ENCODE measurements around the gene MYOCOS. TPM values are rescaled to one million over a fixed set of nuclear protein-coding genes. Genes with fewer than 3 reads are reported as not detected.

Gene MYOCOS
- total RNA-seq, 2 donors from 2014 or later, result not detected

- Histone ChIP-seq H3K27me3 (no peaks in the 10 kb centered on the region), H3K4me1 (peaks cover 0 to 12% of the 10 kb centered on the region in 2 donors), H3K4me3 (no peak overlapping the region), H3K36me3 (no peaks in the 10 kb centered on the region), H3K27ac (no peak overlapping the region), H3K9me3 (no peaks in the 10 kb centered on the region)
- TF ChIP-seq CTCF (IDR thresholded peaks at IDR 0.05), result no peak
- DNase-seq (ENCODE audit: low spot score), result no peak
Observed at GRCh38 chr1:171641076-171641864, 19.2 kb downstream of the MYOCOS start.

- TF ChIP-seq CTCF (IDR thresholded peaks at IDR 0.05), result no peak
- H3K9me3 ChIP-seq, result no peaks in the 10 kb centered on the region
- no peak for DNase-seq (ENCODE audit: low spot score)
- no peaks in the 10 kb centered on the region for H3K36me3 ChIP-seq
- peaks cover 0 to 12% of the 10 kb centered on the region in 2 donors for H3K4me1 ChIP-seq
- H3K27ac ChIP-seq, result no peak overlapping the region
- no peak overlapping the region for H3K4me3 ChIP-seq
- no peaks in the 10 kb centered on the region for H3K27me3 ChIP-seq
Observed at GRCh38 chr1:171642197-171642596, 20.2 kb downstream of the MYOCOS start.

- TF ChIP-seq CTCF (IDR thresholded peaks at IDR 0.05), result no peak
- H3K9me3 ChIP-seq, result no peaks in the 10 kb centered on the region
- no peaks in the 10 kb centered on the region for H3K36me3 ChIP-seq
- no peak for DNase-seq (ENCODE audit: low spot score)
- H3K4me3 ChIP-seq, result no peak overlapping the region
- H3K27ac ChIP-seq, result no peak overlapping the region
- H3K27me3 ChIP-seq, result no peaks in the 10 kb centered on the region
- H3K4me1 ChIP-seq, result peaks cover 0 to 12% of the 10 kb centered on the region in 2 donors
Observed at GRCh38 chr1:171643156-171643555, 21.1 kb downstream of the MYOCOS start.

- H3K27me3 ChIP-seq, result no peaks in the 10 kb centered on the region
- peak; percentile 72 to 87 for TF ChIP-seq CTCF (IDR thresholded peaks at IDR 0.05)
- no peak overlapping the region for H3K4me3 ChIP-seq
- peak overlapping the region; percentile 49 to 77 for H3K27ac ChIP-seq
- no peaks in the 10 kb centered on the region for H3K9me3 ChIP-seq
- no peaks in the 10 kb centered on the region for H3K36me3 ChIP-seq
- H3K4me1 ChIP-seq, result peaks cover 0 to 12% of the 10 kb centered on the region in 2 donors
- DNase-seq (ENCODE audit: low spot score), result peak; percentile 91
Observed at GRCh38 chr1:171644805-171645483, 22.9 kb downstream of the MYOCOS start.

- H3K4me1 ChIP-seq, result peaks cover 0 to 12% of the 10 kb centered on the region in 2 donors
Observed at GRCh38 chr1:171645553-171646248, 23.7 kb downstream of the MYOCOS start.

More at GRCh38 chr1:171645553-171646248, 23.7 kb downstream of the MYOCOS start:
- no peak overlapping the region for H3K4me3 ChIP-seq
- peak overlapping the region; percentile 49 to 77 for H3K27ac ChIP-seq
- H3K27me3 ChIP-seq, result no peaks in the 10 kb centered on the region
- H3K9me3 ChIP-seq, result no peaks in the 10 kb centered on the region
- no peak for TF ChIP-seq CTCF (IDR thresholded peaks at IDR 0.05)
- no peaks in the 10 kb centered on the region for H3K36me3 ChIP-seq
- DNase-seq (ENCODE audit: low spot score), result peak; percentile 77

Data from right atrium auricular region (tissue), 2 donors.